Measurements from ENCODE around the gene TMEM192.

GRCh38 chr4:165152527-165152926, 39.9 kb upstream of the TMEM192 start:
- TF ChIP-seq ZNF274 (IDR thresholded peaks at IDR 0.05; ENCODE audit: low read depth, low read length) (no peak), YY1 (IDR thresholded peaks at IDR 0.05; ENCODE audit: insufficient read depth, insufficient read length) (no peak)

All from NT2/D1 (cell line).